NCI-H2227 (cell line): ENCODE measurements around the gene CDK14.
"Not testable (repeated sequence)": the region's sequence is repeated elsewhere in the genome, so short reads cannot be mapped to it uniquely, and the experiment has no call there.

Source experiments
- DNase-seq: peaks from one replicate; lab custom pipeline; 2025; ENCODE audit not compliant: unreplicated experiment; lab: John Stamatoyannopoulos, UW

CDK14 gene

GRCh38 chr7:90713628-90714027, 117.5 kb downstream of the CDK14 start:
- no peak for DNase-seq

- no peak for DNase-seq
Measured at GRCh38 chr7:90715067-90715466, 118.9 kb downstream of the CDK14 start.

GRCh38 chr7:90717296-90718060, 121.4 kb downstream of the CDK14 start:
- no peak for DNase-seq

GRCh38 chr7:90719155-90719554, 123.0 kb downstream of the CDK14 start:
- no peak for DNase-seq

GRCh38 chr7:90720984-90721760, 125.1 kb downstream of the CDK14 start:
- no peak for DNase-seq

- DNase-seq, result no peak
Measured at GRCh38 chr7:90721869-90722431, 125.8 kb downstream of the CDK14 start.

- no peak for DNase-seq
Measured at GRCh38 chr7:90723233-90723632, 127.1 kb downstream of the CDK14 start.

- no peak for DNase-seq
Measured at GRCh38 chr7:90723866-90724265, 127.7 kb downstream of the CDK14 start.

- no peak for DNase-seq
Measured at GRCh38 chr7:90726120-90726519, 130.0 kb downstream of the CDK14 start.

GRCh38 chr7:90726623-90727022, 130.5 kb downstream of the CDK14 start:
- DNase-seq, result no peak

GRCh38 chr7:90727412-90727811, 131.3 kb downstream of the CDK14 start:
- DNase-seq, result no peak

GRCh38 chr7:90728568-90728967, 132.4 kb downstream of the CDK14 start:
- no peak for DNase-seq

GRCh38 chr7:90735611-90736280, 139.6 kb downstream of the CDK14 start:
- not testable (repeated sequence) for DNase-seq

GRCh38 chr7:90736316-90736715, 140.2 kb downstream of the CDK14 start:
- DNase-seq, result no peak

GRCh38 chr7:90736968-90737939, 141.1 kb downstream of the CDK14 start:
- no peak for DNase-seq

- no peak for DNase-seq
Measured at GRCh38 chr7:90738249-90738648, 142.1 kb downstream of the CDK14 start.

GRCh38 chr7:90739716-90740115, 143.6 kb downstream of the CDK14 start:
- no peak for DNase-seq

GRCh38 chr7:90740386-90740785, 144.3 kb downstream of the CDK14 start:
- no peak for DNase-seq

- DNase-seq, result no peak
Measured at GRCh38 chr7:90743626-90744025, 147.5 kb downstream of the CDK14 start.

GRCh38 chr7:90747516-90747915, 151.4 kb downstream of the CDK14 start:
- no peak for DNase-seq
